Adrenal gland (tissue), 12 donors: ENCODE measurements around the gene LRP1. TPM values are rescaled to one million over a fixed set of nuclear protein-coding genes. Genes with fewer than 3 reads are reported as not detected.

Experiments
- DNase-seq, 7 donors: peaks; one replicate each; pipeline ENCODE4 v3.0.0-alpha.2; 2019 to 2020
- H3K27ac ChIP-seq, 5 donors: fragments of 200-600 bp; sonication (generic) in 4 of 5; 1 replicate in 3 of 5; 2 replicates in 2 of 5; pipeline versions ENCODE4 v1.5.1 to v1.8.0; 2016 to 2020; ENCODE audit warnings: mild to moderate bottlenecking in 1 of 5
- H3K27me3 ChIP-seq: fragments of 200-600 bp; 2 replicates; pipeline ENCODE4 v1.8.0; 2021
- H3K36me3 ChIP-seq, 2 donors: fragments of 200-600 bp; replicated peaks in 1 of 2; 1 replicate in 1 of 2; 2 replicates in 1 of 2; pipeline versions ENCODE4 v1.5.1 to v1.8.0; 2018 to 2022
- H3K4me1 ChIP-seq, 2 donors: fragments of 200-600 bp; replicated peaks in 1 of 2; 1 replicate in 1 of 2; 2 replicates in 1 of 2; pipeline versions ENCODE4 v1.5.1 to v1.8.0; 2018 to 2021
- H3K4me3 ChIP-seq, 4 donors: fragments of 200-600 bp; sonication (generic) in 3 of 4; one replicate each; pipeline ENCODE4 v1.5.1; 2016 to 2018
- H3K9me3 ChIP-seq, 3 donors: fragments of 200-600 bp; sonication (generic) in 1 of 3; replicated peaks in 1 of 3; 1 replicate in 2 of 3; 2 replicates in 1 of 3; pipeline versions ENCODE4 v1.5.1 to v1.8.0; 2016 to 2021
- CTCF ChIP-seq, 6 experiments: fragments of 450-650 bp in 4 of 6; fragments of 200-600 bp in 2 of 6; sonication (generic) in 1 of 6; IDR thresholded peaks; 1 replicate in 5 of 6; 2 replicates in 1 of 6; pipeline versions ENCODE4 v1.5.1 to v1.8.0; 2016 to 2021; ENCODE audit warnings: antibody characterized with exemption in 6 of 6, mild to moderate bottlenecking in 2 of 6, moderate library complexity in 1 of 6
- POLR2A ChIP-seq, 2 donors: fragments of 450-650 bp; IDR thresholded peaks; one replicate each; pipeline ENCODE4 v1.6.1; 2017; ENCODE audit warnings: antibody characterized with exemption in 2 of 2, mild to moderate bottlenecking in 2 of 2, moderate library complexity in 1 of 2
- WGBS, 4 donors: extraction: QIAGEN DNeasy Blood & Tissue Kit in 2 of 4; methylation state at CpG; one replicate each; pipeline versions ENCODE4 v1.1.5 to v1.1.7; 2013 to 2017; 5-methylcytosine and 5-hydroxymethylcytosine counted together
- intact Hi-C, 2 donors: fragments of 100-400 bp; cut with DNase I; formaldehyde crosslinking; loops; one replicate each; pipeline versions ENCODE4 v1.14.1 to v1.15.0; 2022 to 2023
- polyA plus RNA-seq, 3 donors: library from polyadenylated mRNA; stranded (reverse); fragments of 200-250 nt in 2 of 3; fragments of 350-450 nt in 1 of 3; fragmentation: Illumina TruSeq in 1 of 3; extraction: RNeasy Lipid Tissue Mini Kit (QIAGEN cat#74804) in 1 of 3; gene quantifications; one replicate each; pipeline ENCODE4 v1.2.3, GENCODE V29; 2013 to 2014
- total RNA-seq, 9 donors: library from RNA; depleted of rRNA in 4 of 9; stranded (reverse); fragments of >200 nt in 4 of 9; fragments of 120-200 nt in 1 of 9; fragmentation: NEBNext Ultra II Directional in 1 of 9; extraction: Animal tissue kit (Norgen Biotek cat#: 25700) in 1 of 9; gene quantifications; one replicate each; pipeline versions ENCODE4 v1.1.0 to v1.2.4, GENCODE V29; 2013 to 2023
- donor health status: healthy with polysubstance abuse.
- donor health status: Bipolar disorder and iron deficiency.
- donor health status: DM: yes; HTN: yes; CAD: no.
- donor health status: DM: no; HTN: no; CAD: no.
- donor health status: DM: no; HTN: no; CAD: no.
- donor health status: DM: yes; HTN: yes; CAD: no.

The LRP1 gene
- total and polyA plus RNA-seq, 12 donors: 18.4 to 307 (median 138) TPM

- intact Hi-C loops: no loop called here
- 71 to 84% (median 82%) methylated on average over 7 of the region's 7 CpGs for WGBS, 4 donors
- H3K36me3 ChIP-seq: peaks cover 0 to 82% of the 10 kb centered on the region in 2 donors
- no peaks in the 10 kb centered on the region for H3K4me1 ChIP-seq
- no peak for DNase-seq
- H3K4me3 ChIP-seq: no peak overlapping the region
- no peak for TF ChIP-seq CTCF (IDR thresholded peaks at IDR 0.05)
- no peak for TF ChIP-seq POLR2A (IDR thresholded peaks at IDR 0.05)
- H3K27me3 ChIP-seq: no peaks in the 10 kb centered on the region
- no peaks in the 10 kb centered on the region for H3K9me3 ChIP-seq
- peak overlapping the region in 1 of 5 donors; percentile 52 for H3K27ac ChIP-seq
These were observed 41.7 kb downstream of the LRP1 start for GRCh38 chr12:57169969-57170368.

GRCh38 chr12:57170408-57170807 lies 42.1 kb downstream of the LRP1 start:
- Histone ChIP-seq H3K36me3 (peaks cover 0 to 82% of the 10 kb centered on the region in 2 donors), H3K9me3 (no peaks in the 10 kb centered on the region), H3K4me3 (no peak overlapping the region), H3K27ac (no peak overlapping the region), H3K4me1 (no peaks in the 10 kb centered on the region), H3K27me3 (no peaks in the 10 kb centered on the region)
- intact Hi-C loops: no loop called here
- TF ChIP-seq POLR2A (IDR thresholded peaks at IDR 0.05) (no peak), CTCF (IDR thresholded peaks at IDR 0.05) (no peak)
- WGBS, 4 donors: 88 to 100% (median 94%) methylated on average over 1 of the region's 1 CpG
- DNase-seq: no peak

- TF ChIP-seq CTCF (IDR thresholded peaks at IDR 0.05) (no peak), POLR2A (IDR thresholded peaks at IDR 0.05) (no peak)
- no peaks in the 10 kb centered on the region for H3K4me1 ChIP-seq
- peaks cover 0 to 82% of the 10 kb centered on the region in 2 donors for H3K36me3 ChIP-seq
- H3K9me3 ChIP-seq: no peaks in the 10 kb centered on the region
- DNase-seq: no peak
- no peak overlapping the region for H3K4me3 ChIP-seq
- peak overlapping the region in 2 of 5 donors; percentile 41 to 48 for H3K27ac ChIP-seq
- 81 to 94% (median 85%) methylated on average over 4 of the region's 4 CpGs for WGBS, 4 donors
- no peaks in the 10 kb centered on the region for H3K27me3 ChIP-seq
- intact Hi-C loops: no loop called here
These were observed 42.6 kb downstream of the LRP1 start for GRCh38 chr12:57170927-57171326.

- WGBS, 4 donors: 51 to 60% (median 57%) methylated on average over 3 to 4 of the region's 4 CpGs
- peak overlapping the region in 2 of 5 donors; percentile 41 to 48 for H3K27ac ChIP-seq
- intact Hi-C loops: no loop called here
These were observed 43.4 kb downstream of the LRP1 start for GRCh38 chr12:57171668-57172067.

More at GRCh38 chr12:57171668-57172067, 43.4 kb downstream of the LRP1 start:
- Histone ChIP-seq H3K27me3 (no peaks in the 10 kb centered on the region), H3K9me3 (no peaks in the 10 kb centered on the region), H3K4me1 (no peaks in the 10 kb centered on the region), H3K36me3 (peaks cover 0 to 82% of the 10 kb centered on the region in 2 donors), H3K4me3 (no peak overlapping the region)
- peak in 3 of 7 donors; percentile 37 to 42 (median 40) for DNase-seq
- no peak for TF ChIP-seq CTCF (IDR thresholded peaks at IDR 0.05)
- TF ChIP-seq POLR2A (IDR thresholded peaks at IDR 0.05): no peak
